ENCODE data around the gene GPRC5A. TPM values are rescaled to one million over a fixed set of nuclear protein-coding genes. Genes with fewer than 3 reads are reported as not detected.

The GPRC5A gene
- total and polyA plus RNA-seq, 2 of the 8 experiments (the other 6 are each of a cell fraction or from before 2014, with no cell fraction given), result 1.0 to 1.4 TPM

DNA sequence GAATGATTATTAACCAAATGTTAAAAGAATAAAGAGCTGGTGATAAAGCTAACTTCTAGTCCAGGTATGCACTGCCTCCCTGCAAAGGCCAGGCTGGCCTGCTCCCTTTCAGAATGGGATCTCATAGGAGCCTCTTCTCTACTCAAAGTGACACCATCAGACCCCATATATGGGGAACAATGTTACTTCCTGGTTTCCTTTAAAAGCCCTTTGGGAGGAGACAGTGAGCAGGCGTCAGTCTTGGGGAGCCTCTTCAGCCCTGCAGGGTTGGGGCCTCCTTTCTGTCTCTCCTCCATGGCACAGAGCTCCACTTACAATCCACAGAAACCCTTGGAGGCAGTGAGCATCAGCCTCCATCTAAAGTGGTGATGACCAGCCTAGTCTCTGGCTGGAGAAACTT lies 17.3 kb upstream of the GPRC5A start:
- H3K27me3 ChIP-seq (replicated peaks in 1 of 4; ENCODE audit: control insufficient read depth in 3 of 4, extremely low read depth in 1 of 4, insufficient read depth in 3 of 4, low read length in 3 of 4), result no peaks in the 10 kb centered on the region
- peaks cover 5 to 10% (median 8%) of the 10 kb centered on the region in 4 experiments; a peak in 6 of 7 replicates for H3K4me1 ChIP-seq (replicated peaks in 1 of 4; ENCODE audit: control insufficient read depth in 3 of 4, insufficient read depth in 4 of 4, low read length in 3 of 4)
- no peak overlapping the region; the same call in 1 of the 2 replicates for H4K8ac ChIP-seq (ENCODE audit: extremely low read depth, insufficient read depth, low read length)
- no peak overlapping the region for H3K23ac ChIP-seq (ENCODE audit: insufficient read length)
- H3K27ac ChIP-seq (ENCODE audit: low read depth, low read length), result no peak overlapping the region
- FAIRE-seq, result no peak
- H2BK12ac ChIP-seq (ENCODE audit: low read depth, low read length), result no peak overlapping the region; the same call in 1 of the 2 replicates
- H3K56ac ChIP-seq (replicated peaks; ENCODE audit: insufficient read length, low read depth, low read length), result no peak overlapping the region
- H3K9ac ChIP-seq (replicated peaks in 1 of 4; ENCODE audit: extremely low read depth in 1 of 4, low read depth in 3 of 4, low read length in 3 of 4), result no peak overlapping the region
- H2BK5ac ChIP-seq (ENCODE audit: low read depth, low read length), result no peak overlapping the region
- no peak overlapping the region; the same call in 1 of the 2 replicates for H2BK15ac ChIP-seq (ENCODE audit: low read length)
- H3K4me3 ChIP-seq (ENCODE audit: extremely low read depth in 1 of 4, insufficient read depth in 2 of 4, low read depth in 3 of 4, low read length in 4 of 4), result no peak overlapping the region
- H3K36me3 ChIP-seq (ENCODE audit: control insufficient read depth in 2 of 4, insufficient read depth in 4 of 4, low read length in 3 of 4), result peaks cover 0 to 2% (median 0%) of the 10 kb centered on the region in 4 experiments; a peak in 2 of 8 replicates
- no peak for DNase-seq (ENCODE audit: low read depth in 1 of 2, low spot score in 2 of 2)
- no peaks in the 10 kb centered on the region for H3K9me3 ChIP-seq (ENCODE audit: insufficient read depth in 2 of 2, low read depth in 1 of 2, low read length in 1 of 2)
- no peaks in the 10 kb centered on the region for H4K20me1 ChIP-seq (replicated peaks in 1 of 2; ENCODE audit: control insufficient read depth in 1 of 2, insufficient read depth in 2 of 2, low read length in 2 of 2)
- no peak overlapping the region for H3K14ac ChIP-seq (ENCODE audit: insufficient read length)
- no peak overlapping the region for H2AFZ ChIP-seq (ENCODE audit: low read length)
- no peak overlapping the region for H3K4ac ChIP-seq (replicated peaks; ENCODE audit: insufficient read length, low read depth, low read length)
- no peak overlapping the region for H4K5ac ChIP-seq (ENCODE audit: insufficient read length, low read depth, low read length)
- H2BK20ac ChIP-seq (ENCODE audit: low read length), result no peak overlapping the region
- CTCF ChIA-PET (ENCODE audit: partially characterized antibody), result interaction anchor here (0.6 to 1.5 kb wide), 6 partner anchors 17 to 329 kb away, joined by 3 to 4 read pairs (median 3); partner anchors contain the start of gene GPRC5A
- H3K79me2 ChIP-seq (ENCODE audit: control insufficient read depth in 1 of 2, insufficient read depth in 2 of 2, low read length in 2 of 2), result no peaks in the 10 kb centered on the region
- H3K23me2 ChIP-seq (ENCODE audit: low read depth, low read length), result no peaks in the 10 kb centered on the region; the same call in 1 of the 2 replicates
- 77% methylated on average over 1 of the region's 1 CpG; no CpG with 5 or more reads in 1 of the 2 experiments for WGBS, 2 experiments (ENCODE audit: extremely low coverage in 1 of 2, insufficient coverage in 1 of 2, insufficient read length in 1 of 2, insufficient replicate concordance in 2 of 2, low coverage in 1 of 2, low lambda C conversion rate in 2 of 2, missing lambda C conversion rate in 1 of 2)
- H4K91ac ChIP-seq (replicated peaks; ENCODE audit: insufficient read length, low read length), result no peak overlapping the region
- H3K18ac ChIP-seq (ENCODE audit: extremely low read depth, low read length), result no peak overlapping the region
- POLR2A ChIA-PET (ENCODE audit: partially characterized antibody), result interaction anchor here (0.6 to 1.3 kb wide), 2 partner anchors 37 to 1152 kb away, joined by 3 to 4 read pairs; no protein-coding TSS in a partner anchor
- no peak overlapping the region for H3K4me2 ChIP-seq (ENCODE audit: insufficient read depth in 1 of 2, low read depth in 2 of 2, low read length in 2 of 2)
- no peak overlapping the region for H2AK5ac ChIP-seq (ENCODE audit: low read depth, low read length)
- no peaks in the 10 kb centered on the region for H3K79me1 ChIP-seq (ENCODE audit: low read depth, low read length)
- TF ChIP-seq SRF (IDR thresholded peaks at IDR 0.05; ENCODE audit: low read depth, low read length), result peak; percentile 65; the same call in 1 of the 2 replicates
- TF ChIP-seq, protein P1, sequence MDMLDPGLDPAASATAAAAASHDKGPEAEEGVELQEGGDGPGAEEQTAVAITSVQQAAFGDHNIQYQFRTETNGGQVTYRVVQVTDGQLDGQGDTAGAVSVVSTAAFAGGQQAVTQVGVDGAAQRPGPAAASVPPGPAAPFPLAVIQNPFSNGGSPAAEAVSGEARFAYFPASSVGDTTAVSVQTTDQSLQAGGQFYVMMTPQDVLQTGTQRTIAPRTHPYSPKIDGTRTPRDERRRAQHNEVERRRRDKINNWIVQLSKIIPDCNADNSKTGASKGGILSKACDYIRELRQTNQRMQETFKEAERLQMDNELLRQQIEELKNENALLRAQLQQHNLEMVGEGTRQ (IDR thresholded peaks at IDR 0.05; ENCODE audit: low read length), result no peak
- no peak overlapping the region for H2BK120ac ChIP-seq (replicated peaks; ENCODE audit: low read depth, low read length)
